GM23248 (cell line): ENCODE results near the gene GOLGA6D. TPM values are rescaled to one million over a fixed set of nuclear protein-coding genes. Genes with fewer than 3 reads are reported as not detected.

Source experiments
- DNase-seq: peaks from one replicate; pipeline ENCODE4 v3.0.0-alpha.2; 2015
- H2AFZ ChIP-seq: fragments of 200-600 bp; sonication (generic); 2 replicates; pipeline ENCODE4 v1.6.1; 2016; ENCODE audit warnings: antibody characterized with exemption
- H3F3A ChIP-seq: fragments of 200-600 bp; sonication (generic); 2 replicates; pipeline ENCODE4 v1.6.1; 2016; ENCODE audit warnings: mild to moderate bottlenecking, antibody characterized with exemption, mixed run types; ENCODE audit not compliant: insufficient read depth
- H3K27ac ChIP-seq: fragments of 200-600 bp; sonication (generic); 2 replicates; pipeline ENCODE4 v1.5.1; 2016; ENCODE audit warnings: mild to moderate bottlenecking
- H3K27me3 ChIP-seq: fragments of 200-600 bp; sonication (generic); replicated peaks from 2 replicates; pipeline ENCODE4 v1.6.1; 2016; ENCODE audit warnings: mild to moderate bottlenecking; ENCODE audit not compliant: insufficient read depth
- H3K36me3 ChIP-seq: fragments of 200-600 bp; sonication (generic); 2 replicates; pipeline ENCODE4 v1.6.1; 2016; ENCODE audit warnings: low read depth, mild to moderate bottlenecking
- H3K4me1 ChIP-seq: fragments of 200-600 bp; sonication (generic); 2 replicates; pipeline ENCODE4 v1.6.1; 2016; ENCODE audit warnings: mild to moderate bottlenecking; ENCODE audit not compliant: insufficient read depth
- H3K4me2 ChIP-seq: fragments of 200-600 bp; sonication (generic); one replicate; pipeline ENCODE4 v1.6.1; 2016; ENCODE audit warnings: mild to moderate bottlenecking; ENCODE audit not compliant: unreplicated experiment
- H3K4me3 ChIP-seq: fragments of 200-600 bp; sonication (generic); 2 replicates; pipeline ENCODE4 v1.5.1; 2016; ENCODE audit warnings: mild to moderate bottlenecking
- H3K79me2 ChIP-seq: fragments of 200-600 bp; sonication (generic); 2 replicates; pipeline ENCODE4 v1.6.1; 2016; ENCODE audit warnings: mild to moderate bottlenecking; ENCODE audit not compliant: insufficient read depth
- H3K9ac ChIP-seq: fragments of 200-600 bp; sonication (generic); 2 replicates; pipeline ENCODE4 v1.6.1; 2016; ENCODE audit warnings: mild to moderate bottlenecking
- H3K9me2 ChIP-seq: fragments of 200-600 bp; sonication (generic); 2 replicates; pipeline ENCODE4 v1.6.1; 2016; ENCODE audit warnings: mixed run types, mild to moderate bottlenecking, moderate library complexity; ENCODE audit not compliant: insufficient read depth
- H3K9me3 ChIP-seq: fragments of 200-600 bp; sonication (generic); one replicate; pipeline ENCODE4 v1.6.1; 2017; ENCODE audit warnings: low read depth
- H4K20me1 ChIP-seq: fragments of 200-600 bp; sonication (generic); 2 replicates; pipeline ENCODE4 v1.6.0; 2016; ENCODE audit not compliant: insufficient read depth
- EZH2 ChIP-seq: fragments of 200-600 bp; sonication (generic); IDR thresholded peaks from 2 replicates; pipeline ENCODE4 v1.6.1; 2018; ENCODE audit warnings: antibody characterized with exemption, mild to moderate bottlenecking; ENCODE audit not compliant: insufficient read depth, poor library complexity, severe bottlenecking
- EZH2phosphoT487 ChIP-seq: fragments of 200-600 bp; sonication (generic); IDR thresholded peaks from 2 replicates; pipeline ENCODE4 v1.6.1; 2018; ENCODE audit warnings: antibody characterized with exemption, moderate library complexity, mild to moderate bottlenecking, low read depth; ENCODE audit not compliant: insufficient read depth
- WGBS, 2 experiments: methylation state at CpG; one replicate each; pipeline ENCODE4 v1.1.6; 2015 to 2017; ENCODE audit warnings: low lambda C conversion rate in 2 of 2, low coverage in 1 of 2; ENCODE audit errors: missing lambda C conversion rate in 2 of 2; 5-methylcytosine and 5-hydroxymethylcytosine counted together
- in situ Hi-C: fragments of 300-500 bp; cut with MboI; formaldehyde crosslinking; loops from 2 replicates; pipeline ENCODE4 v1.15.0; 2020
- polyA plus RNA-seq: library from polyadenylated mRNA; unstranded; fragments of >200 nt; fragmentation: Nextera tagmentation; extraction: Ambion mirVana; gene quantifications from 2 replicates; pipeline ENCODE4 v1.2.1, GENCODE V29; 2016
- total RNA-seq: library from RNA; depleted of rRNA; stranded (reverse); fragments of >200 nt; shearing (Covaris generic); gene quantifications from 2 replicates; pipeline ENCODE4 v1.2.3, GENCODE V29; 2014

The GOLGA6D gene
- total and polyA plus RNA-seq, 2 experiments from 2014 or later, result not detected

GRCh38 chr15:75321711-75322110 lies 39.1 kb downstream of the GOLGA6D start:
- Histone ChIP-seq H3K9me2 (no peaks in the 10 kb centered on the region), H3K27me3 (peaks cover 8% of the 10 kb centered on the region), H3K4me3 (no peak overlapping the region), H4K20me1 (no peaks in the 10 kb centered on the region), H3K9me3 (no peaks in the 10 kb centered on the region), H3K9ac (no peak overlapping the region), H3K79me2 (no peaks in the 10 kb centered on the region), H3K4me2 (no peak overlapping the region), H2AFZ (no peak overlapping the region), H3K27ac (no peak overlapping the region), H3K4me1 (no peaks in the 10 kb centered on the region), H3K36me3 (no peaks in the 10 kb centered on the region), H3F3A (no peaks in the 10 kb centered on the region)
- WGBS, 2 experiments, result 62 to 73% methylated on average over 6 of the region's 6 CpGs
- in situ Hi-C loops, result no loop called here
- TF ChIP-seq EZH2phosphoT487 (no peak), EZH2 (no peak)
- no peak for DNase-seq

GRCh38 chr15:75325922-75326321 lies 43.3 kb downstream of the GOLGA6D start:
- Histone ChIP-seq H3K36me3 (no peaks in the 10 kb centered on the region), H3K4me1 (no peaks in the 10 kb centered on the region), H3K9me2 (no peaks in the 10 kb centered on the region), H3K4me3 (no peak overlapping the region), H3K79me2 (no peaks in the 10 kb centered on the region), H3F3A (no peaks in the 10 kb centered on the region), H4K20me1 (no peaks in the 10 kb centered on the region), H3K27ac (no peak overlapping the region), H3K9me3 (no peaks in the 10 kb centered on the region), H3K9ac (no peak overlapping the region), H2AFZ (no peak overlapping the region), H3K4me2 (no peak overlapping the region), H3K27me3 (peaks cover 8% of the 10 kb centered on the region)
- DNase-seq, result no peak
- WGBS, 2 experiments, result 77 to 80% methylated on average over 4 of the region's 4 CpGs
- in situ Hi-C loops, result no loop called here
- TF ChIP-seq EZH2, result no peak
- TF ChIP-seq EZH2phosphoT487, result no peak

- H3K4me1 ChIP-seq, result no peaks in the 10 kb centered on the region
- H3K27ac ChIP-seq, result no peak overlapping the region
- H3K9me3 ChIP-seq, result no peaks in the 10 kb centered on the region
- TF ChIP-seq EZH2 (no peak), EZH2phosphoT487 (no peak)
- H3K4me3 ChIP-seq, result no peak overlapping the region
- no peaks in the 10 kb centered on the region for H3F3A ChIP-seq
- H3K36me3 ChIP-seq, result no peaks in the 10 kb centered on the region
- no peaks in the 10 kb centered on the region for H3K79me2 ChIP-seq
- peaks cover 4% of the 10 kb centered on the region for H3K27me3 ChIP-seq
- no peak overlapping the region for H2AFZ ChIP-seq
- DNase-seq, result no peak
- H3K9ac ChIP-seq, result no peak overlapping the region
- H4K20me1 ChIP-seq, result no peaks in the 10 kb centered on the region
- 61 to 66% methylated on average over 4 of the region's 4 CpGs for WGBS, 2 experiments
- in situ Hi-C loops, result no loop called here
- H3K4me2 ChIP-seq, result no peak overlapping the region
- H3K9me2 ChIP-seq, result no peaks in the 10 kb centered on the region
These were observed 44.4 kb downstream of the GOLGA6D start for GRCh38 chr15:75327005-75327404.

- no peak overlapping the region for H2AFZ ChIP-seq
- no peaks in the 10 kb centered on the region for H3K9me2 ChIP-seq
- in situ Hi-C loops, result no loop called here
- H4K20me1 ChIP-seq, result no peaks in the 10 kb centered on the region
- H3K9ac ChIP-seq, result no peak overlapping the region
- TF ChIP-seq EZH2 (no peak), EZH2phosphoT487 (no peak)
- no peak overlapping the region for H3K27ac ChIP-seq
- H3K27me3 ChIP-seq, result no peaks in the 10 kb centered on the region
- H3K79me2 ChIP-seq, result no peaks in the 10 kb centered on the region
- no peak overlapping the region for H3K4me3 ChIP-seq
- WGBS, 2 experiments, result 50 to 68% methylated on average over 3 of the region's 3 CpGs
- DNase-seq, result no peak
- no peaks in the 10 kb centered on the region for H3K4me1 ChIP-seq
- H3K4me2 ChIP-seq, result no peak overlapping the region
- no peaks in the 10 kb centered on the region for H3K9me3 ChIP-seq
- H3F3A ChIP-seq, result no peaks in the 10 kb centered on the region
- no peaks in the 10 kb centered on the region for H3K36me3 ChIP-seq
These were observed 44.9 kb downstream of the GOLGA6D start for GRCh38 chr15:75327491-75327890.
